HG03342 (cell line): ENCODE measurements around the gene PDXP.

ENCODE experiments used
- ATAC-seq: cut with Tn5 transposase; IDR thresholded peaks from one replicate; pipeline ENCODE4 v1.9.1; 2021; ENCODE audit warnings: mild to moderate bottlenecking, moderate library complexity; ENCODE audit not compliant: unreplicated experiment

The PDXP gene

DNA sequence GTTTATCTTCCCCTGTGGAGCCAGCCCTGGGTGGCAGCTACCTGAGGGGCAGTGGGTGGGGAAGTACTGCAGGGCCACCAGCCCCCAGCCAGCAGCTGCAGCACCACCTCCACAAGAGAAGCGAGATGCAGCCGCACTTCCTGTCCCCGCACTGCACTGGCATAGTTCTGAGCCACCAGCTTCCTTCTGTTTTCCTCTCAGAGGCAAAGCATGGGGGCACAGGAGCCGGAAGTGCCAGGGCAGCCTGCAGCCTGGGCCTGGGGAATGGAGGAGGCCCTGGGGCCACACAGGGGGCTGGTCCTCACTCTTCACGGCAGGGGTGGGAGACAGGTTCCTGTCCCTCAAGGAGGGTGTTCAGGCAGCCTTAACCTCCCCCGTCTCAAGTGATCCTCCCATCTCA, 31.0 kb upstream of the PDXP start:
- ATAC-seq: no peak

- ATAC-seq: no peak
Measured at GRCh38 chr22:37628830-37629229, 29.7 kb upstream of the PDXP start.

- ATAC-seq: no peak
Measured at GRCh38 chr22:37629928-37630327, 28.6 kb upstream of the PDXP start.

- ATAC-seq: no peak
Measured at GRCh38 chr22:37630839-37631435, 27.6 kb upstream of the PDXP start.

DNA sequence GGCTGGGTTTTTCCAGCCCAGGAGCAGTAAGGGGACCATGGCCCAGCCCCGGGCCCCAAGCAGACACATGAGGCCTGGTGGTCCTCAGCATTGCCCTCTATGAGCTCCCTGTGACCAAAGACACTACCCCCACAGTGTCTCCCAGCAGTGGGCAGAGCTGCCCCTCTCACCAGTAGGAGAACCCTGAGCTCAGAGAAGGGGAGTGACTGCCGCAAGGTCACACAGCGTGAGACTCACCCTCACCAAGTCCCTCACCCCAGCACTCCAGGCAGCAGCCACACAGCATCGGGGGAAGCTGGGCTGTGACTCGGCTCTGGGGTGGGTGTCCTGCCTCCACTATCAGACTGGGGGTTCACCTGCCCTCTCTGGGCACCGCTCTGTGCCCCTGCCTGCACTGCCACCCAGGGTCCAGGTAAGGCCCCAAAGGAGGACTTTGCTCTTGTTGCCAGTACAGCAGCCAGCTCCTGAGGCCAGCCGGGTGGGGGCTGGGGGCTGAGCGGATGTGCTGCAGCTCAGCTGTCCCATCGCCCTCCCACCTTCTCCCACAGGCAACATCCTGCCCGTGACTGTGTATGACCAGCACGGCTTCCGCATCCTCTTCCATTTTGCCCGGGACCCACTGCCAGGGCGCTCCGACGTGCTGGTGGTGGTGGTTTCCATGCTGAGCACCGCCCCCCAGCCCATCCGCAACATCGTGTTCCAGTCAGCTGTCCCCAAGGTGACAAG, 26.9 kb upstream of the PDXP start:
- ATAC-seq: no peak

DNA sequence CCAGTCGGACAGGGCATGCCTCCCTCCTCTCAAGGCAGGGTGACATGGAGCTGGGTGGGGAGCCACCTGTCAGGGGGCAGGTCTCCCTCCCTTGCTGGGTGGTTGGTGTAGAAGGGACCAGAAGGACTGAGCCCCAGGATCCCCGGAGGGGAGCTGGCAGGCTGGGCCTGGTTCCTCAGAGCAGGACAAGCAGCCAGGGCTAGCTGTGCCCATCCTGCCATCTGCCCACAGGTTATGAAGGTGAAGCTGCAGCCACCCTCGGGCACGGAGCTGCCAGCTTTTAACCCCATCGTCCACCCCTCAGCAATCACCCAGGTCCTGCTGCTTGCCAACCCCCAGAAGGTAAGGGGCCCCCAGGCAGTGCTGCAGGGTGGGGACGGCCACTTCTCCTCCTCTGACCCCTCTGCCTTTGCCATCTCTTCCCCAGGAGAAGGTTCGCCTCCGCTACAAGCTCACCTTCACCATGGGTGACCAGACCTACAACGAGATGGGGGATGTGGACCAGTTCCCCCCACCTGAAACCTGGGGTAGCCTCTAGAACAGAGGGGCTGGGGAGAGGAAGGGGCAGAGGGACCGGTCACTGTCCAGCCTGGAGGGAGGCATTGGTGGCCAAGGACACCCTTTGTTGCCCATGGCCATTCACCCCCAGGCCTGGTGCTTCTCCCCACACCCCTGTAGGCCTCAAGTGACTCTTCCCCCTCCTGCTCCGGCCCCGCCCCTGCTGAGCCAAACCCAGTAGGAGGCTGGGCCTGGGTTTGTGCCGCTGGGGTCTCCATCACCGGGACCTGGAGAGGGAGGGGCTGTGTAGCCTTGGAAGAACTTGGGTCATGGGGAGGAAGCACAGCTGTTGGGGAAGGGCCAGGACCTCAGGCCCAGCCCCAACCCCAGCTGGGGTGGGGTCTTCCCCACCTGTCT, 26.1 kb upstream of the PDXP start:
- ATAC-seq: peak; percentile 7

GRCh38 chr22:37633089-37633624, 25.4 kb upstream of the PDXP start:
- ATAC-seq: peak; percentile 62

GRCh38 chr22:37633625-37634416, 24.7 kb upstream of the PDXP start:
- ATAC-seq: peak; percentile 43

DNA sequence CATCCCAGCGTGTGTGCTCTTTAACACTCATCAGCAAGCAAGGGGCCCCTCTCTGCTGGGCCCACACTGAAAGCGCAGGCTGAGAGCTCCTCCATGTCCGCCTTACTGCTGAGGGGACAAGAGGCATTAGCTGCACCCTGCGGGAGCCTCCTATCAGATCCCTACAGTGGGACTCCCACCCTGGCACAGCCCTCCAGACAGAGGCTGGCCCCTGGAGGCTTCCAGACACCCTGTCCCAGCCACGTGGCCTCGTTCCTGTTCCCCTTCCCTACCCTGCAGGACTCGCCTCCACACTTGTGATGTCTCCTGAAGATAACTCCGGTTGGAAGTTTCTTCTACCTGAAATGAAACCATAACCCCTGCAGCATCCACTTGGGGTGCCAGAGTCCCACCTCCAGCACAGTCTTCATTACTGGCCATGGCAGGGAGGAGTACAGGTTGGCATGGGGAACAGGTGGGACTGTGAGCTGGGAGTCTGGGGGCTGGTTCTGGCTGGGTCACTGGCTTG, 24.1 kb upstream of the PDXP start:
- no peak for ATAC-seq

- ATAC-seq: no peak
Measured at GRCh38 chr22:37635157-37635556, 23.4 kb upstream of the PDXP start.

- ATAC-seq: no peak
Measured at GRCh38 chr22:37636186-37636948, 22.2 kb upstream of the PDXP start.

DNA sequence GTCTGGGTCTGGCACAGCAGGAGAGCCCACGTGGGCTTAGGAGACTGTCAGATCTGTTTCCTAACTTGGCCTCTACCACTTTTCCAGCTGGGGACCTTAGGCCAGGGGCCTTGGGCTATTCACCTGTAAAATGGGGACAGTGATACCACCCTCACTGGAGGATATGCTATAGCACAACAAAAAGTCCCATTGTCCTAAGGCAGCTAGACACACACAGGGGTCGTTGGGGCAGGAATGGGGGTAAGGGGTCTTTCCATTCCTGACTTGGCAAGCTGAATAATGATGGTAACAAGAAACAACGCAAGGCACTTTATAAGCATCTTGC, 21.6 kb upstream of the PDXP start:
- ATAC-seq: no peak

DNA sequence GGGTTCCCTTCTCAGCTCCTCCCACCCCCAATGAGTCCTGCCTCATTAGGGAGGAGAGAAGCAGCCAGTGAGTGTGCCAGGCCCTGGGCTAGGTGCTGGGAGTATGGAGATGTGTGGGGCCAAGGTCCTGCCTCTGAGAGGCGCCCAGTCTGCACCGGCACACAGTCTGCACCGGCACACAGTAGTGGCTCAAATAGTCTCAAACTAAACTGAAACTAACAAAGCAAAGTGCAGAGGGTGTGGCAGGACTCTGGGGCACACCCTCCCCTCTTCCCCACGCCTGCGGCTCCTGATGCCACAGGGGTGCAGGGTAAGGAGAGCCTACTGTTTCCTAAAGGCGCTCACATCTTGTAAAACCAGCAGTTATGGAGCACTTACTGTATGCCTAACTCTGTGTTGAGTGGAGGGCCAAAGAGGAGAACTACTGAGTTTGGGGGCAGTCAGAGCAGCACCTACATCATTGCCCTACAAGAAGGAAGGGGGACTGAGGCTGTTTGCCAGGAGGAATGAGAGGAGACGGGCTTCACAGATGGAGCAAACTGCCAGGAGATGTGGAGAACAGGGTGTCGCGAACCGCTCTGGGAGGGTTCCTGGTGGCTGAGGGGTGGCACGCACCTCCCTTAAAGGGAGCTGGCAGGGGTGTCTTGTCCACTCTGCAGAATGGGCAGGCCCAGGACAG, 20.0 kb upstream of the PDXP start:
- ATAC-seq: no peak

- no peak for ATAC-seq
Measured at GRCh38 chr22:37639070-37639760, 19.3 kb upstream of the PDXP start, which contains the start of gene SH3BP1. SH3BP1 (plus strand) TSS chr22:37639669; CDS start chr22:37639788, 119 bp downstream.

GRCh38 chr22:37639771-37640590, 18.5 kb upstream of the PDXP start:
- ATAC-seq: no peak

DNA sequence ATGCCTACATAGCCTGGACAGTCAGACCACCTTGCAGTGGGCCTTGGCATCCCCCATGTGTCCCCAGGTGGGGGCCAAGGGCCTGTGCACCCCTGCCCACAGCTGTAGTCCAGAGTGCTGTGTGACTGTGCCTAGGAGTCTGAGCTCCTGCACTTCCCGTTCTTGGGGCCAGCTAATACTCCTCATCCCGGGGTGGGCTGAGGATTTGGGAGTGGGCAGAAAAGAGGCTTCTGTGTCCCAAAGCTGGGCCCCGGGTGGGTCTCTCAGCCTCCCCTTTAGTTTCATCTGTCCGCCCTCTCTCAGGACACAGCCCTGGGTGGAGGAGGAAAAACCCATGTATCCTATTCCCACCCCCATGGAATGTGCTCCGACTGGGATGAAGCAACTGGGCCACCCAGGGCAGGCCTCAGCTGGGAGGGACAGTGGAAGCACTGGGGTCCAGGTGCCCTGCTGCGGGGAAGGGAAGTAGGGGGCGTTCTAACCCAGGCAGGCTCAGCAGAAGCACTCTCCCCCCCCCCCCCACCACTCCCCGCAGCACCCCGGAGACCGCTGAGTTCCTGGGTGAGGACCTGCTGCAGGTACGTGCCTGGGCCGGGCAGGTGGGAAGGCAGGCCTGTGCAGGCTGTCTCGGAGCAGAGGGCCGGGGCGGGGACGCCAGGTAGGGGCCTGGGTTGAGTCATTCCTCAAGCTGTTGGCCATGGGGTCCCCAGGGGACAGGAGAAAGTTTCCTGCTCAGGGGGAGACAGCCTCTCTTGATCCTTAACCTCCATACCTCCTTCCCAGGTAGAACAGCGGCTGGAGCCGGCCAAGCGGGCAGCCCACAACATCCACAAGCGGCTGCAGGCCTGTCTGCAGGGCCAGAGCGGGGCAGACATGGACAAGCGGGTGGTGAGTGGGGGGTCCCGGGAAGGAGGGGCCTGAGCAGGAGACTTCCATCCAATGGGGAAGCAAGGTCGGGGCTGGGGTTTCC, 17.6 kb upstream of the PDXP start:
- ATAC-seq: no peak

DNA sequence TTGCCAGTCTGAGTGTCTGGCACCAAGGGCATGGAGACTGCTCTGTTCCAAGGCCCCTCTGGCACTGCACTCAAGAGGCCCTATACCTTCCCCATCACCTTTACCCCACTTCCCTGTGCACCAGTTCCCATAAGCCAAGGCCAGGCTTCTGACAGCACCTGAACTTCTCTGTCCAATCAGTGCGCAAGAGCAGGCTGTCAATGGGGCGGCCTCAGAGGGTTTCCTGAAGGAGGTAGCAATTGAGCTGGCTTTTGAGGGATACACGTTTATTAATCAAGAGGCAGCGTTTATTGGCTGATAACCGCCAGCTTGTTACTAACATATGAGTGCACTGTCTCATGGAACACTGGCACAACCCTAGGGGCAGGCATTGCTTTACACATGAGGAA, 17.0 kb upstream of the PDXP start:
- ATAC-seq: no peak
